ENCODE results near the gene ZNF79.

DNA sequence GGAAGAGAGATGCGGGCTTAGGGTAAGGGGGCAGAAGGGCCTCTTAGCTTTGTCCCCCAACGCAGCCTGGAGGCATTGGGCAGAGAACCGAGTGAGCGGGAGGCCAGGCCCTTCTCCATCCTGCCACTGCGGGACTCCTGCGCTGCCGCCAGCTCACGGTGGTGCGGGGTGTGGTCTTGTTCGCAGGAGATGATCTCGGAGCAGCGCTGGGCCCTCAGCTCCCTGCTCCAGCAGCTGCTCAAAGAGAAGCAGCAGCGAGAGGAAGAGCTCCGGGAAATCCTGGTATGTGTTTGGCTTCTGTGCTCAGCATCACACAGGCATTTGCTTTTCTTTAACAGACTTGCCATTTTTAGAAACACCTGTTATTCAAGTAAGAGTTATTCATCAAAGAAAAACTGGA lies 68.4 kb downstream of the ZNF79 start:
- no peak for TF ChIP-seq POLR2A (IDR thresholded peaks at IDR 0.05)
- TF ChIP-seq, protein P1, sequence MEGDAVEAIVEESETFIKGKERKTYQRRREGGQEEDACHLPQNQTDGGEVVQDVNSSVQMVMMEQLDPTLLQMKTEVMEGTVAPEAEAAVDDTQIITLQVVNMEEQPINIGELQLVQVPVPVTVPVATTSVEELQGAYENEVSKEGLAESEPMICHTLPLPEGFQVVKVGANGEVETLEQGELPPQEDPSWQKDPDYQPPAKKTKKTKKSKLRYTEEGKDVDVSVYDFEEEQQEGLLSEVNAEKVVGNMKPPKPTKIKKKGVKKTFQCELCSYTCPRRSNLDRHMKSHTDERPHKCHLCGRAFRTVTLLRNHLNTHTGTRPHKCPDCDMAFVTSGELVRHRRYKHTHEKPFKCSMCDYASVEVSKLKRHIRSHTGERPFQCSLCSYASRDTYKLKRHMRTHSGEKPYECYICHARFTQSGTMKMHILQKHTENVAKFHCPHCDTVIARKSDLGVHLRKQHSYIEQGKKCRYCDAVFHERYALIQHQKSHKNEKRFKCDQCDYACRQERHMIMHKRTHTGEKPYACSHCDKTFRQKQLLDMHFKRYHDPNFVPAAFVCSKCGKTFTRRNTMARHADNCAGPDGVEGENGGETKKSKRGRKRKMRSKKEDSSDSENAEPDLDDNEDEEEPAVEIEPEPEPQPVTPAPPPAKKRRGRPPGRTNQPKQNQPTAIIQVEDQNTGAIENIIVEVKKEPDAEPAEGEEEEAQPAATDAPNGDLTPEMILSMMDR (IDR thresholded peaks at IDR 0.05), result no peak
- TF ChIP-seq POLR2AphosphoS5 (IDR thresholded peaks at IDR 0.05), result no peak

Data from prostate gland (tissue), 2 donors.